ENCODE data around the gene REL. TPM values are rescaled to one million over a fixed set of nuclear protein-coding genes. Genes with fewer than 3 reads are reported as not detected.

Gene REL
- 4.9 to 6.8 TPM (median 5.4 TPM) in 3 replicates for total RNA-seq
- long read RNA-seq, partial matches to known transcripts = 0 of 3 reads
- long read RNA-seq, other reads (novel, unspliced or antisense) = 0 of 3 reads

- Mint-ChIP-seq H3K27me3 (ENCODE audit: low read depth) (no peaks in the 10 kb centered on the region), H3K9me3 (ENCODE audit: low read depth) (no peaks in the 10 kb centered on the region), H3K27ac (ENCODE audit: unreplicated experiment) (peak within 1 kb of the TSS; percentile 98), H3K36me3 (ENCODE audit: low read depth) (no peaks in the 10 kb centered on the region), H3K4me3 (ENCODE audit: unreplicated experiment) (peak within 1 kb of the TSS; percentile 79), H3K4me1 (ENCODE audit: low read depth) (peaks cover 23% of the 10 kb centered on the region)
- peak; percentile 39 for TF ChIP-seq CTCF (IDR thresholded peaks at IDR 0.05)
- peak; percentile 90 for DNase-seq (ENCODE audit: low spot score)
These were observed at the start of gene REL for GRCh38 chr2:60881047-60881932. REL (plus strand) TSS chr2:60881574; CDS start chr2:60881841, 267 bp downstream.

GRCh38 chr2:60831921-60832320 lies 49.5 kb upstream of the REL start:
- TF ChIP-seq CTCF (IDR thresholded peaks at IDR 0.05) = no peak
- Mint-ChIP-seq H3K4me1 (ENCODE audit: low read depth) (no peaks in the 10 kb centered on the region), H3K4me3 (ENCODE audit: unreplicated experiment) (no peak overlapping the region), H3K27ac (ENCODE audit: unreplicated experiment) (no peak overlapping the region), H3K27me3 (ENCODE audit: low read depth) (peaks cover 35% of the 10 kb centered on the region), H3K9me3 (ENCODE audit: low read depth) (no peaks in the 10 kb centered on the region), H3K36me3 (ENCODE audit: low read depth) (peaks cover 4% of the 10 kb centered on the region)
- DNase-seq (ENCODE audit: low spot score) = no peak

- Mint-ChIP-seq H3K4me1 (ENCODE audit: low read depth) (no peaks in the 10 kb centered on the region), H3K9me3 (ENCODE audit: low read depth) (no peaks in the 10 kb centered on the region), H3K4me3 (ENCODE audit: unreplicated experiment) (no peak overlapping the region), H3K36me3 (ENCODE audit: low read depth) (peaks cover 4% of the 10 kb centered on the region), H3K27me3 (ENCODE audit: low read depth) (peaks cover 37% of the 10 kb centered on the region), H3K27ac (ENCODE audit: unreplicated experiment) (no peak overlapping the region)
- TF ChIP-seq CTCF (IDR thresholded peaks at IDR 0.05) = no peak
- no peak for DNase-seq (ENCODE audit: low spot score)
These were observed 48.8 kb upstream of the REL start for GRCh38 chr2:60832621-60833020.

GRCh38 chr2:60834270-60834717 lies 47.1 kb upstream of the REL start:
- Mint-ChIP-seq H3K9me3 (ENCODE audit: low read depth) (no peaks in the 10 kb centered on the region), H3K27me3 (ENCODE audit: low read depth) (peaks cover 37% of the 10 kb centered on the region), H3K4me3 (ENCODE audit: unreplicated experiment) (no peak overlapping the region), H3K36me3 (ENCODE audit: low read depth) (peaks cover 4% of the 10 kb centered on the region), H3K4me1 (ENCODE audit: low read depth) (no peaks in the 10 kb centered on the region), H3K27ac (ENCODE audit: unreplicated experiment) (no peak overlapping the region)
- DNase-seq (ENCODE audit: low spot score) = no peak
- no peak for TF ChIP-seq CTCF (IDR thresholded peaks at IDR 0.05)

GRCh38 chr2:60836491-60836890 lies 44.9 kb upstream of the REL start:
- H3K27ac Mint-ChIP-seq (ENCODE audit: unreplicated experiment) = no peak overlapping the region
- H3K27me3 Mint-ChIP-seq (ENCODE audit: low read depth) = peaks cover 30% of the 10 kb centered on the region
- H3K4me3 Mint-ChIP-seq (ENCODE audit: unreplicated experiment) = no peak overlapping the region
- no peak for TF ChIP-seq CTCF (IDR thresholded peaks at IDR 0.05)
- no peak for DNase-seq (ENCODE audit: low spot score)
- H3K4me1 Mint-ChIP-seq (ENCODE audit: low read depth) = no peaks in the 10 kb centered on the region
- H3K9me3 Mint-ChIP-seq (ENCODE audit: low read depth) = no peaks in the 10 kb centered on the region
- peaks cover 2% of the 10 kb centered on the region for H3K36me3 Mint-ChIP-seq (ENCODE audit: low read depth)
